ENCODE measurements around the gene ASIC3.

GRCh38 chr7:151008511-151009323, 39.6 kb upstream of the ASIC3 start:
- TF ChIP-seq CTCF (IDR thresholded peaks at IDR 0.05; ENCODE audit: extremely low read depth in 1 of 2, insufficient read depth in 1 of 2, low read depth in 1 of 2, low read length in 2 of 2) = peak; percentile 96 to 98
- peak; percentile 49 for TF ChIP-seq POLR2A (IDR thresholded peaks at IDR 0.05; ENCODE audit: low read depth, low read length)
- TF ChIP-seq EZH2 (IDR thresholded peaks at IDR 0.05; ENCODE audit: borderline replicate concordance, low read depth, low read length, severe bottlenecking) = no peak
- TF ChIP-seq MAX (IDR thresholded peaks at IDR 0.05; ENCODE audit: insufficient read depth, insufficient read length) = no peak
- TF ChIP-seq JUN (IDR thresholded peaks at IDR 0.05; ENCODE audit: borderline replicate concordance, insufficient read depth, insufficient read length, low read depth) = no peak
- peak; percentile 35 for TF ChIP-seq POLR2AphosphoS5 (IDR thresholded peaks at IDR 0.05; ENCODE audit: insufficient read depth, low read depth, low read length)
- TF ChIP-seq MYC (IDR thresholded peaks at IDR 0.05; ENCODE audit: low read depth, low read length) = no peak
- TF ChIP-seq FOS (IDR thresholded peaks at IDR 0.05; ENCODE audit: borderline replicate concordance, insufficient read depth, low read length) = no peak
- TF ChIP-seq GATA2 (IDR thresholded peaks at IDR 0.05; ENCODE audit: insufficient read depth, insufficient read length, low read depth, low read length) = no peak

Data from endothelial cell of umbilical vein (primary cell).